Tibial artery (tissue), 4 donors: ENCODE data around the gene CALHM1.

Experiments
- DNase-seq, 2 donors: peaks; one replicate each; pipeline ENCODE4 v3.0.0-alpha.2; 2019
- H3K27ac ChIP-seq, 2 donors: fragments of 200-600 bp; sonication (generic) in 1 of 2; 1 replicate in 1 of 2; 2 replicates in 1 of 2; pipeline ENCODE4 v1.5.1; 2018 to 2019; ENCODE audit warnings: mild to moderate bottlenecking in 1 of 2
- H3K27me3 ChIP-seq, 2 donors: fragments of 200-600 bp; sonication (generic) in 1 of 2; one replicate each; pipeline versions ENCODE4 v1.5.1 to v1.6.0; 2016 to 2019
- H3K36me3 ChIP-seq, 3 donors: fragments of 200-600 bp; sonication (generic) in 2 of 3; one replicate each; pipeline ENCODE4 v1.5.1; 2016 to 2019; ENCODE audit warnings: mild to moderate bottlenecking in 2 of 3
- H3K4me1 ChIP-seq, 4 donors: fragments of 200-600 bp; sonication (generic) in 2 of 4; 1 replicate in 3 of 4; 2 replicates in 1 of 4; pipeline ENCODE4 v1.5.1; 2016 to 2019
- H3K4me3 ChIP-seq, 2 donors: fragments of 200-600 bp; sonication (generic) in 1 of 2; 1 replicate in 1 of 2; 2 replicates in 1 of 2; pipeline ENCODE4 v1.5.1; 2018 to 2019; ENCODE audit warnings: mild to moderate bottlenecking in 2 of 2
- H3K9me3 ChIP-seq, 3 donors: fragments of 200-600 bp; sonication (generic) in 1 of 3; one replicate each; pipeline ENCODE4 v1.5.1; 2016 to 2019
- intact Hi-C: fragments of 100-400 bp; cut with DNase I; formaldehyde crosslinking; loops from one replicate; pipeline ENCODE4 v1.15.0; 2023; ENCODE audit warnings: low total_unique reads
- TF ChIP-seq, protein P1 (sequence below), 2 experiments: fragments of 200-600 bp in 1 of 2; fragments of 450-650 bp in 1 of 2; IDR thresholded peaks; one replicate each; pipeline ENCODE4 v1.5.1; 2017 to 2019; ENCODE audit warnings: antibody characterized with exemption in 2 of 2, mild to moderate bottlenecking in 1 of 2, moderate library complexity in 1 of 2

The CALHM1 gene

GRCh38 chr10:103447187-103447586, 11.5 kb downstream of the CALHM1 start:
- H3K36me3 ChIP-seq: peaks cover 58 to 77% (median 75%) of the 10 kb centered on the region in 3 donors
- H3K4me1 ChIP-seq: peaks cover 9 to 79% (median 63%) of the 10 kb centered on the region in 4 donors

DNA sequence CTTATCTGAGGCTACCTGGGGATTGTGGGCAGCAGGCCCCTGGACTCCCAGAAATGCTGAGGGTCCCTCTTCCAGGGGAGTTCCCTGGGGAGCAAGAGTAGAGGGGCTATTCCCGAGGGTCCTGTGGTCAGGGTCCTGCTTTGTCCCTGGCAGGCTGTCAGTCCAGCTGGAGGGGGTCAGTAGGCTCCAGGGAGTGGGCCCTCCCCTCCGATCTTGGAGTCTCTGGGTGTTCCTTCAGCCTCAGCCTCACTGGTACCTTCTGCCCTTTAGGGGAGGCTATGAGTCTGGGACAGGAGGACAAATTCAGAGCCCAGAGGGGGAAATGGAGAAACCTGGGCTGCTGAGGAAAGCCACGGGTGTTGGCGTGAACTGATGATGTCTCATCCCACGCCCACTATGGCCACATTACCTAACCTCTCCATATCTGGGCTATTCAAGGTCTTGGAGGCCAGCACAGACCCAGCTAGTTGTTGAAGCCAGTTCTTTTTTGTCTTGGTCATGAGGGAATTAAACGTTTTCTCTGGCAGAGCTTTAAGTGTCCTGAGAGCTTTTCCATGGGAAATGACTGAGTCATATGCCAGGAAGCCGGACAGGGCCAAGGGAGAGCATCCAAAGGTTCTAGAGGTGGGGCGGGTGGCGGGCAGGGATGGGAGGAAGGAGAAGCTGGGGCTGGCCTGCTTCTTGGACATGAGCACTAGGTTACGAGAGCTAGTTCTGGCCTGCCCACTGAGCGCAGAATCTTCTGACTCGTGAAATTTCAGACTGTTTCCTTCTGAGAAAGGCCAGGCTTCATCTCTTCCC, 12.7 kb downstream of the CALHM1 start:
- TF ChIP-seq, protein P1, sequence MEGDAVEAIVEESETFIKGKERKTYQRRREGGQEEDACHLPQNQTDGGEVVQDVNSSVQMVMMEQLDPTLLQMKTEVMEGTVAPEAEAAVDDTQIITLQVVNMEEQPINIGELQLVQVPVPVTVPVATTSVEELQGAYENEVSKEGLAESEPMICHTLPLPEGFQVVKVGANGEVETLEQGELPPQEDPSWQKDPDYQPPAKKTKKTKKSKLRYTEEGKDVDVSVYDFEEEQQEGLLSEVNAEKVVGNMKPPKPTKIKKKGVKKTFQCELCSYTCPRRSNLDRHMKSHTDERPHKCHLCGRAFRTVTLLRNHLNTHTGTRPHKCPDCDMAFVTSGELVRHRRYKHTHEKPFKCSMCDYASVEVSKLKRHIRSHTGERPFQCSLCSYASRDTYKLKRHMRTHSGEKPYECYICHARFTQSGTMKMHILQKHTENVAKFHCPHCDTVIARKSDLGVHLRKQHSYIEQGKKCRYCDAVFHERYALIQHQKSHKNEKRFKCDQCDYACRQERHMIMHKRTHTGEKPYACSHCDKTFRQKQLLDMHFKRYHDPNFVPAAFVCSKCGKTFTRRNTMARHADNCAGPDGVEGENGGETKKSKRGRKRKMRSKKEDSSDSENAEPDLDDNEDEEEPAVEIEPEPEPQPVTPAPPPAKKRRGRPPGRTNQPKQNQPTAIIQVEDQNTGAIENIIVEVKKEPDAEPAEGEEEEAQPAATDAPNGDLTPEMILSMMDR (IDR thresholded peaks at IDR 0.05): no peak
- Histone ChIP-seq H3K9me3 (no peaks in the 10 kb centered on the region), H3K27me3 (no peaks in the 10 kb centered on the region), H3K4me1 (peaks cover 9 to 88% (median 65%) of the 10 kb centered on the region in 4 donors), H3K36me3 (peaks cover 58 to 89% (median 83%) of the 10 kb centered on the region in 3 donors), H3K27ac (peak overlapping the region; percentile 93 to 97), H3K4me3 (no peak overlapping the region)
- intact Hi-C loops: no loop called here
- DNase-seq: peak; percentile 93 to 96

More at GRCh38 chr10:103447187-103447586, 11.5 kb downstream of the CALHM1 start:
- H3K27me3 ChIP-seq: no peaks in the 10 kb centered on the region
- intact Hi-C loops: no loop called here
- no peak for DNase-seq
- TF ChIP-seq, protein P1 (IDR thresholded peaks at IDR 0.05): no peak
- no peak overlapping the region for H3K4me3 ChIP-seq
- peak overlapping the region; percentile 93 to 97 for H3K27ac ChIP-seq
- no peaks in the 10 kb centered on the region for H3K9me3 ChIP-seq

DNA sequence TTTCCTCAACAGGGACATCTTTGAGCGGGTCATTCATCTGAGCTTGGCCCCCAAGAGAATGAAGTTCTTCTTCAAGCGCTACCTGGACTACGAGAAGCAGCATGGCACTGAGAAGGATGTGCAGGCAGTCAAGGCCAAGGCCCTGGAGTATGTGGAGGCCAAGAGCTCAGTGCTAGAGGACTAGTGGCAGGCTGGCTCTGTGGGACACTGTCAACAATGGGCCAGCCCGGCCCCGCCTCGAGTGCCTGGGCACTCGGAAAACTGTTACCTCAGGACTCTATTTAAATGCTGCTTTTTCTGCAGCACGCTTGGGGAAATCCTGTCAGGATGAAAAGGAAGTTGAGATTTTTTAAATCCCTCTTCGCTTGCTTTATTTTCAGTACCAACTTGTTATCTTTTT, 13.3 kb downstream of the CALHM1 start:
- no peak for DNase-seq
- H3K4me3 ChIP-seq: no peak overlapping the region
- H3K36me3 ChIP-seq: peaks cover 58 to 94% (median 87%) of the 10 kb centered on the region in 3 donors
- H3K9me3 ChIP-seq: no peaks in the 10 kb centered on the region
- H3K27me3 ChIP-seq: no peaks in the 10 kb centered on the region
- H3K4me1 ChIP-seq: peaks cover 9 to 83% (median 60%) of the 10 kb centered on the region in 4 donors
- peak overlapping the region; percentile 93 to 97 for H3K27ac ChIP-seq
- TF ChIP-seq, protein P1 (IDR thresholded peaks at IDR 0.05): no peak
- intact Hi-C loops: no loop called here

- Histone ChIP-seq H3K4me1 (peaks cover 4 to 75% (median 51%) of the 10 kb centered on the region in 4 donors), H3K9me3 (no peaks in the 10 kb centered on the region), H3K27me3 (no peaks in the 10 kb centered on the region), H3K4me3 (no peak overlapping the region), H3K36me3 (peaks cover 61 to 94% (median 87%) of the 10 kb centered on the region in 3 donors), H3K27ac (peak overlapping the region; percentile 93 to 97)
- no peak for DNase-seq
- intact Hi-C loops: no loop called here
- TF ChIP-seq, protein P1 (IDR thresholded peaks at IDR 0.05): no peak
These were observed 14.2 kb downstream of the CALHM1 start for GRCh38 chr10:103444478-103444877.

DNA sequence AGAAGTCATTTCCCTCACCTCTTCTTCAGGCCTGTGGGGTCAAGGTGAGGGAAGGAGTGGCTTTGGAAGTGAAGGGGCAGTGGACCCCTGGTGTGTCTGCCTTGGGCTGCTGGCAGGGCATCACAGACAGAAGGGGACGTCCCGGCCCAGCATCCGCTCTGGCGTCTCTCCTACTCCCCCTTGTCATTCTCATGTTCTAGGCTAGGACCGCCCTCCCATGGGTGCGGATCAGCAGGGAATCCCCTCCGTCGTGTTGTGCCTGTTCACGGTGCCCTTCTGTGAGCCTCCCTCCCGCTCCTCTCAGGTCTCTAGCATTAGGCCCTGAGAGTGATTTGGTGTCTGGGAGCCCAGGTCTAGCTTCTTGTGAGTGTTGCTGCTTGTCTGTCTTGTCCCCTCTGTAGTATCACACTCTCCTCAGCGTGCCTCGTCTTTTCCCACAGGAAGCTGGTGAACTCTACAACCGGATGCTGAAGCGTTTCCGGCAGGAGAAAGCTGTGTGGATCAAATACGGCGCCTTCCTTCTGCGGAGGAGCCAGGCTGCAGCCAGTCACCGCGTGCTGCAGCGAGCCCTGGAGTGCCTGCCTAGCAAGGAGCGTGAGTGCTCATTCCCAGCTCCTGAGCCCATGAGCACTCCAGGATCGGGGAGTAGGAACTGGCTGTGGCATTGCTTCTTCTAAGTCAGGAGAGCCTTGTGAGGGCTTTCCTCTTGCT, 15.1 kb downstream of the CALHM1 start:
- no peaks in the 10 kb centered on the region for H3K27me3 ChIP-seq
- H3K4me1 ChIP-seq: peaks cover 0 to 66% (median 43%) of the 10 kb centered on the region in 4 donors
- H3K36me3 ChIP-seq: peaks cover 61 to 94% (median 88%) of the 10 kb centered on the region in 3 donors
- H3K27ac ChIP-seq: peak overlapping the region in 1 of 2 donors; percentile 64
- DNase-seq: no peak
- TF ChIP-seq, protein P1 (IDR thresholded peaks at IDR 0.05): no peak
- no peak overlapping the region for H3K4me3 ChIP-seq
- no peaks in the 10 kb centered on the region for H3K9me3 ChIP-seq
- intact Hi-C loops: no loop called here
